Endothelial cell of umbilical vein (primary cell): ENCODE results near the gene C2CD4D. TPM values are rescaled to one million over a fixed set of nuclear protein-coding genes. Genes with fewer than 3 reads are reported as not detected.

Source experiments
- BruUV-seq: library from RNA; stranded (reverse); fragments of 400-500 nt; replicated peaks from 2 replicates; lab custom pipeline; 2021; lab: Mats Ljungman, UMichigan
- CTCF ChIA-PET: fragments of 300-600, 350-600 bp; sonication (Branson Sonifier 250); formaldehyde crosslinking; loops from one replicate; lab custom pipeline; 2021; ENCODE audit warnings: antibody characterized with exemption, inconsistent platforms; lab: Charles Lee
- POLR2A ChIA-PET: fragments of 300-600, 350-600 bp; sonication (Branson Sonifier 250); formaldehyde crosslinking; loops from one replicate; lab custom pipeline; 2021; ENCODE audit warnings: antibody characterized with exemption, inconsistent platforms; lab: Charles Lee
- DNase-seq: peaks from one replicate; pipeline ENCODE4 v3.0.0-alpha.2; 2011; ENCODE audit warnings: low read depth, low spot score
- FAIRE-seq: peaks from 2 replicates; lab custom pipeline; 2011; peaks lifted over from hg19 to GRCh38; lab: Jason Lieb, UNC
- H2AFZ ChIP-seq: 2 replicates; pipeline ENCODE4 v1.6.0; 2012; ENCODE audit warnings: low read depth, low read length, control low read depth, inconsistent platforms
- H3K27ac ChIP-seq: 2 replicates; pipeline ENCODE4 v1.5.1; 2011; ENCODE audit warnings: low read depth, mild to moderate bottlenecking, control low read depth, low read length, moderate library complexity; ENCODE audit not compliant: insufficient read depth
- H3K27me3 ChIP-seq, 2 experiments: 2 replicates each; pipeline versions ENCODE4 v1.6.0 to v1.6.1; 2011; ENCODE audit warnings: low read length in 2 of 2, mixed read lengths in 1 of 2; ENCODE audit not compliant: control insufficient read depth in 2 of 2, insufficient read depth in 2 of 2
- H3K36me3 ChIP-seq, 2 experiments: 2 replicates in 1 of 2; 3 replicates in 1 of 2; pipeline ENCODE4 v1.5.1; 2011; ENCODE audit warnings: low read length in 2 of 2, mild to moderate bottlenecking in 1 of 2, moderate library complexity in 1 of 2; ENCODE audit not compliant: control insufficient read depth in 2 of 2, insufficient read depth in 2 of 2; ENCODE audit errors: extremely low read depth in 1 of 2
- H3K4me1 ChIP-seq: 3 replicates; pipeline ENCODE4 v1.5.1; 2011; ENCODE audit warnings: mild to moderate bottlenecking, low read length; ENCODE audit not compliant: control insufficient read depth, insufficient read depth; ENCODE audit errors: extremely low read depth
- H3K4me2 ChIP-seq: 2 replicates; pipeline ENCODE4 v1.6.1; 2011; ENCODE audit warnings: low read length, control low read depth, mixed read lengths; ENCODE audit not compliant: insufficient read depth
- H3K4me3 ChIP-seq, 3 experiments: fragments of 200-600 bp in 1 of 3; sonication (generic), shearing (Covaris generic) in 1 of 3; replicated peaks in 1 of 3; 2 replicates each; pipeline ENCODE4 v1.5.1; 2011 to 2016; ENCODE audit warnings: control low read depth in 3 of 3, low read length in 3 of 3, mild to moderate bottlenecking in 2 of 3, inconsistent platforms in 1 of 3, low read depth in 1 of 3, moderate library complexity in 1 of 3; ENCODE audit not compliant: insufficient read depth in 1 of 3
- H3K79me2 ChIP-seq: 2 replicates; pipeline ENCODE4 v1.6.0; 2012; ENCODE audit warnings: low read length, inconsistent platforms; ENCODE audit not compliant: control insufficient read depth, insufficient read depth
- H3K9ac ChIP-seq: replicated peaks from 2 replicates; pipeline ENCODE3; 2011; ENCODE audit warnings: low read length, control low read depth; ENCODE audit not compliant: insufficient read depth; ENCODE audit errors: extremely low read depth
- H3K9me1 ChIP-seq: replicated peaks from 3 replicates; pipeline ENCODE4 v1.6.0; 2011; ENCODE audit warnings: mild to moderate bottlenecking, low read length; ENCODE audit not compliant: control insufficient read depth, insufficient read depth; ENCODE audit errors: extremely low read depth
- H3K9me3 ChIP-seq: replicated peaks from 2 replicates; pipeline ENCODE4 v1.5.1; 2012; ENCODE audit warnings: low read length, inconsistent platforms; ENCODE audit not compliant: control insufficient read depth, insufficient read depth
- H4K20me1 ChIP-seq: replicated peaks from 2 replicates; pipeline ENCODE3; 2011; ENCODE audit warnings: mild to moderate bottlenecking, low read length; ENCODE audit not compliant: control insufficient read depth, insufficient read depth; ENCODE audit errors: extremely low read depth
- EZH2 ChIP-seq: IDR thresholded peaks from 2 replicates; pipeline ENCODE4 v1.6.1; 2012; ENCODE audit warnings: borderline replicate concordance, low read depth, mild to moderate bottlenecking, moderate library complexity, low read length, inconsistent platforms; ENCODE audit not compliant: severe bottlenecking
- FOS ChIP-seq: IDR thresholded peaks from 2 replicates; pipeline ENCODE4 v1.6.1; 2011; ENCODE audit warnings: mild to moderate bottlenecking, low read length, moderate library complexity, borderline replicate concordance; ENCODE audit not compliant: insufficient read depth
- GATA2 ChIP-seq: IDR thresholded peaks from 2 replicates; pipeline ENCODE4 v1.7.0; 2011; ENCODE audit warnings: low read depth, mild to moderate bottlenecking, moderate library complexity, mixed read lengths, low read length; ENCODE audit not compliant: insufficient read length, insufficient read depth
- JUN ChIP-seq: IDR thresholded peaks from 2 replicates; pipeline ENCODE4 v1.6.1; 2011; ENCODE audit warnings: borderline replicate concordance, low read depth; ENCODE audit not compliant: insufficient read length, insufficient read depth
- MYC ChIP-seq: IDR thresholded peaks from one replicate; pipeline ENCODE4 v1.6.1; 2011; ENCODE audit warnings: mild to moderate bottlenecking, low read depth, low read length
- POLR2A ChIP-seq: IDR thresholded peaks from 2 replicates; pipeline ENCODE4 v1.6.1; 2012; ENCODE audit warnings: low read depth, mild to moderate bottlenecking, control low read depth, low read length
- POLR2AphosphoS5 ChIP-seq: IDR thresholded peaks from 2 replicates; pipeline ENCODE4 v1.6.1; 2012; ENCODE audit warnings: low read depth, mild to moderate bottlenecking, control low read depth, low read length, moderate library complexity; ENCODE audit not compliant: insufficient read depth
- dilution Hi-C: fragments of 300-500 bp; cut with MboI; formaldehyde crosslinking; loops from one replicate; pipeline ENCODE4 v1.15.0; 2019; ENCODE audit warnings: low sequenced_read_pairs; ENCODE audit not compliant: extremely low pct_ligation_motif_present
- intact Hi-C: fragments of 100-400 bp; cut with micrococcal nuclease; formaldehyde crosslinking; loops from one replicate; pipeline ENCODE4 v1.10.0; 2022
- polyA plus RNA-seq, 4 experiments: library from polyadenylated mRNA; depleted of rRNA in 3 of 4; stranded (reverse) in 3 of 4; unstranded in 1 of 4; fragments of >200 nt; gene quantifications; 2 replicates each; pipeline versions ENCODE4 v1.2.1 to v1.2.3, GENCODE V29; 2011 to 2012; ENCODE audit warnings: missing spikeins in 1 of 4
- total RNA-seq: library from RNA; stranded (reverse); gene quantifications from 2 replicates; pipeline ENCODE4 v1.2.3, GENCODE V29; 2021
- TF ChIP-seq, protein P1 (sequence below), 2 donors: IDR thresholded peaks; 1 replicate in 1 of 2; 2 replicates in 1 of 2; pipeline ENCODE4 v1.5.1; 2011; ENCODE audit warnings: low read length in 2 of 2, mild to moderate bottlenecking in 2 of 2, moderate library complexity in 2 of 2, control low read depth in 1 of 2, inconsistent platforms in 1 of 2, low read depth in 1 of 2; ENCODE audit not compliant: insufficient read depth in 1 of 2; ENCODE audit errors: extremely low read depth in 1 of 2
- TF ChIP-seq, protein P2 (sequence below): IDR thresholded peaks from 2 replicates; pipeline ENCODE4 v1.6.1; 2011; ENCODE audit not compliant: insufficient read depth, insufficient read length

The C2CD4D gene
- total and polyA plus RNA-seq, 2 donors (not counting 3 experiments of a cell fraction or from before 2014, with no cell fraction given) = not detected

DNA sequence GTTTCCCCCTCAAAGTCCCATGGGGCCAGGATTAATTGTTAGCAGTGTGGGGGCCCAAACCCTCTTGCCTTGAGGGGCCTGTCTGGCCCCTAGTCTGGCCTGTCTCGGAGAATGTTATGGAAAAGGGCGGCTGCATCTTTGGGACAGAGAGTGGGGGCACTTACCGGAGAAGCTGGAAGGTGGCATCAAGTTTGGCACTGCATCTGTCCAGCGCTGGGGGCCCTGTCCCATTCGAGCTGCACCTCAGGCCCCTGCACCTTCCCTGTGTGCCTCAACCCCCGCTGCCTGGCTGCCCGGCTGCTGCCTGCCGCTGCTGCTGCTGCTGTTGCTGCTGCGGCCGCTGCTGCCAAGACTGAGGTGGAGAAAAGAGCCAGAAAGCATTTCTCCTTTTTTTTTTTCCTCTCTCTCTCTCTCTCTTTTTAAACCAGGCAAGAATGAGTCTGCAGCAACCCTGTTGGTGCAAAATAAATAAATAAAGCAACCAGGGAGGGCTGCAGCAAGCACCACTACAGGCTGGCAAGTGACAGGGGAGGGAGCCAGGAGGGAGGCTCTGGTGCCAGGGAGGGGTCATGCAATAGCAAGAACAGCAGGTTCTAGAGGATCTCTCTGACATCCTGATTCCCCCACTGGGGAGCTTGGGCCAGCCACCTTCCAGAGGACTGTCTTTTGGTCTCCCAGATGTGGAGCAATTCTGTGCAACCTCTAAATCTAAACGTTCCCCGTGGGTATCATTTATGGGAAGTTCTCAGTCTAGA is 34.4 kb downstream of the C2CD4D start, which contains the start of gene LINGO4:
LINGO4 (minus strand) TSS at position 354 of the 755 bp plus-strand sequence. CDS start 2,715 bp downstream, outside the sequence.
- BruUV-seq = no TSS peak

More for the DNA sequence above, 34.4 kb downstream of the C2CD4D start, which contains the start of gene LINGO4:
- TF ChIP-seq FOS (no peak), POLR2A (no peak), JUN (no peak), EZH2 (no peak), GATA2 (no peak), MYC (no peak), POLR2AphosphoS5 (no peak)
- TF ChIP-seq, protein P1, sequence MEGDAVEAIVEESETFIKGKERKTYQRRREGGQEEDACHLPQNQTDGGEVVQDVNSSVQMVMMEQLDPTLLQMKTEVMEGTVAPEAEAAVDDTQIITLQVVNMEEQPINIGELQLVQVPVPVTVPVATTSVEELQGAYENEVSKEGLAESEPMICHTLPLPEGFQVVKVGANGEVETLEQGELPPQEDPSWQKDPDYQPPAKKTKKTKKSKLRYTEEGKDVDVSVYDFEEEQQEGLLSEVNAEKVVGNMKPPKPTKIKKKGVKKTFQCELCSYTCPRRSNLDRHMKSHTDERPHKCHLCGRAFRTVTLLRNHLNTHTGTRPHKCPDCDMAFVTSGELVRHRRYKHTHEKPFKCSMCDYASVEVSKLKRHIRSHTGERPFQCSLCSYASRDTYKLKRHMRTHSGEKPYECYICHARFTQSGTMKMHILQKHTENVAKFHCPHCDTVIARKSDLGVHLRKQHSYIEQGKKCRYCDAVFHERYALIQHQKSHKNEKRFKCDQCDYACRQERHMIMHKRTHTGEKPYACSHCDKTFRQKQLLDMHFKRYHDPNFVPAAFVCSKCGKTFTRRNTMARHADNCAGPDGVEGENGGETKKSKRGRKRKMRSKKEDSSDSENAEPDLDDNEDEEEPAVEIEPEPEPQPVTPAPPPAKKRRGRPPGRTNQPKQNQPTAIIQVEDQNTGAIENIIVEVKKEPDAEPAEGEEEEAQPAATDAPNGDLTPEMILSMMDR (IDR thresholded peaks at IDR 0.05; ENCODE audit: extremely low read depth in 1 of 2, insufficient read depth in 1 of 2, low read depth in 1 of 2, low read length in 2 of 2) = no peak
- TF ChIP-seq, protein P2, sequence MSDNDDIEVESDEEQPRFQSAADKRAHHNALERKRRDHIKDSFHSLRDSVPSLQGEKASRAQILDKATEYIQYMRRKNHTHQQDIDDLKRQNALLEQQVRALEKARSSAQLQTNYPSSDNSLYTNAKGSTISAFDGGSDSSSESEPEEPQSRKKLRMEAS = no peak
- H3K79me2 ChIP-seq = no peaks in the 10 kb centered on the region
- H3K4me1 ChIP-seq = no peaks in the 10 kb centered on the region
- H4K20me1 ChIP-seq = no peaks in the 10 kb centered on the region
- no peak within 1 kb of the TSS for H3K4me2 ChIP-seq
- ChIA-PET POLR2A (no interaction called here), CTCF (interaction anchor here (2.4 kb wide), 1 partner anchor 31 kb away, joined by 8 read pairs; no protein-coding TSS in a partner anchor)
- H3K9me3 ChIP-seq = no peaks in the 10 kb centered on the region
- H3K9me1 ChIP-seq = no peaks in the 10 kb centered on the region
- no peak within 1 kb of the TSS for H3K9ac ChIP-seq
- H3K27ac ChIP-seq = no peak within 1 kb of the TSS
- no peak for DNase-seq
- no peak within 1 kb of the TSS for H3K4me3 ChIP-seq
- H3K27me3 ChIP-seq = peaks cover 17 to 23% of the 10 kb centered on the region in 2 experiments
- H3K36me3 ChIP-seq = no peaks in the 10 kb centered on the region
- no peak for FAIRE-seq
- dilution Hi-C loops (no loop called here), intact Hi-C loops (no loop called here)
- H2AFZ ChIP-seq = no peak within 1 kb of the TSS
